ENCODE data around the gene SCARF1.
"Not testable (repeated sequence)": the region's sequence is repeated elsewhere in the genome, so short reads cannot be mapped to it uniquely, and the experiment has no call there.

SCARF1 gene

GRCh38 chr17:1645207-1646171 lies at the start of gene SCARF1:
SCARF1 (minus strand) TSS chr17:1645732; CDS start chr17:1645697, 35 bp downstream.
- ATAC-seq = no peak
- DNase-seq = peak; percentile 33

- ATAC-seq (no peak), DNase-seq (no peak)
Measured at GRCh38 chr17:1693339-1693738, 47.8 kb upstream of the SCARF1 start.

- DNase-seq (no peak), ATAC-seq (no peak)
Measured at GRCh38 chr17:1690544-1691221, 45.2 kb upstream of the SCARF1 start.

GRCh38 chr17:1688405-1688804 lies 42.9 kb upstream of the SCARF1 start:
- DNase-seq, ATAC-seq: not testable (repeated sequence)

GRCh38 chr17:1686086-1686485 lies 40.6 kb upstream of the SCARF1 start:
- ATAC-seq = no peak

GRCh38 chr17:1684378-1685189 lies 39.1 kb upstream of the SCARF1 start, which contains the start of gene PRPF8:
PRPF8 (minus strand) TSS chr17:1684867; CDS start chr17:1684571, 296 bp downstream.
- DNase-seq (peak; percentile 98), ATAC-seq (peak; percentile 100)

More at GRCh38 chr17:1686086-1686485, 40.6 kb upstream of the SCARF1 start:
- DNase-seq = no peak

GRCh38 chr17:1683459-1683858 lies 37.9 kb upstream of the SCARF1 start:
- no peak for ATAC-seq
- no peak for DNase-seq

- no peak for DNase-seq
- ATAC-seq = no peak
Measured at GRCh38 chr17:1676401-1676800, 30.9 kb upstream of the SCARF1 start.

- DNase-seq (peak; percentile 14), ATAC-seq (peak; percentile 25)
Measured at GRCh38 chr17:1673041-1673785, 27.7 kb upstream of the SCARF1 start.

GRCh38 chr17:1663934-1664333 lies 18.4 kb upstream of the SCARF1 start:
- ATAC-seq = not testable (repeated sequence)

GRCh38 chr17:1661045-1661444 lies 15.5 kb upstream of the SCARF1 start:
- DNase-seq = no peak
- no peak for ATAC-seq

More at GRCh38 chr17:1663934-1664333, 18.4 kb upstream of the SCARF1 start:
- DNase-seq = not testable (repeated sequence)

GRCh38 chr17:1658100-1658499 lies 12.6 kb upstream of the SCARF1 start:
- ATAC-seq (no peak), DNase-seq (no peak)

- no peak for DNase-seq
- no peak for ATAC-seq
Measured at GRCh38 chr17:1653735-1654134, 8.2 kb upstream of the SCARF1 start.

- not testable (repeated sequence) for DNase-seq, ATAC-seq
Measured at GRCh38 chr17:1652794-1653193, 7.3 kb upstream of the SCARF1 start.

- ATAC-seq = no peak
- DNase-seq = no peak
Measured at GRCh38 chr17:1651559-1651844, 6.0 kb upstream of the SCARF1 start.

- no peak for ATAC-seq
Measured at GRCh38 chr17:1650731-1651558, 5.4 kb upstream of the SCARF1 start.

GRCh38 chr17:1649844-1650501 lies 4.4 kb upstream of the SCARF1 start, which contains the start of gene RILP:
RILP (minus strand) TSS chr17:1649866; CDS start chr17:1649804, 62 bp downstream.
- DNase-seq (no peak), ATAC-seq (peak; percentile 6)

More at GRCh38 chr17:1650731-1651558, 5.4 kb upstream of the SCARF1 start:
- no peak for DNase-seq

- peak; percentile 78 for ATAC-seq
- peak; percentile 95 for DNase-seq
Measured at GRCh38 chr17:1648963-1649843, 3.7 kb upstream of the SCARF1 start.
